Measurements from ENCODE around the gene PAFAH1B1.
"Not testable (repeated sequence)": the region's sequence is repeated elsewhere in the genome, so short reads cannot be mapped to it uniquely, and the experiment has no call there.

Gene PAFAH1B1

DNA sequence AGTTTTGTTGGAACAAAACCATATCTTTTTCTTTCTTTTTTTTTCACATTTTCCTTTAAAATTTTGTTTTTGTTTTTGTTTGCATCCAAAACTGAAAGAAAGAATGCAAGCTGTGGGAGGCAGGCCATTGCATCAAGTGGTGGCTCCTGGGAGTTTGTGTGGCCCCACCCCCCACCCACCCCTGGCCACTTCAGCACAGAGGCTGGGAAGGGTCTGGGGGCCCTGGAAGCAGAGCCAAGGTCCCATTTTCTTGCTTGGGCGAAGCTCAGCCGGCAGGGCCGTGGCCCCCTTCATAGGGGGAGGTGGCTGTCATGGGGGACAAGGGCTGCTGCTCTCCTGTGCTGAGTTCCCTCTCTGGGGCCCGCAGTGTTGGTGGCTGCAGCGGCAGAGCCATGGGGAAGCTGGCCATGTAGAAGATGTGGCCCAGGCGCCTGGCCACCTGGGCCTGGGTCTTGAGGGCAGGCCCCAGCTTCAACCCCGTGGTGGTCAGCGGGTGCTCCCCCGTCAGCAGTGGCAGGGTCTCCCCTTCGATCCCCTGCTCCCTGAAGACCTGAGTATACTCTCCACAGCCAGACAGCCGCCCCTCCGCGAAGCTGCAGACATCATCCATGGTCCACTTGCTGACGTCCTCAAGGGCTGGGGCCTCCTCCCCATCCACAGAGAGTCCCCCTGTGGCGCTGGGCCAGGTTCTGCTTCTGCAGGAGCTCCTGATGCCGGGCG is 19.8 kb downstream of the PAFAH1B1 start:
- Mint-ChIP-seq H3K36me3 (no peaks in the 10 kb centered on the region), H3K4me3 (no peak overlapping the region), H3K4me1 (peaks cover 76% of the 10 kb centered on the region), H3K9me3 (no peaks in the 10 kb centered on the region), H3K27me3 (no peaks in the 10 kb centered on the region), H3K27ac (no peak overlapping the region)

DNA sequence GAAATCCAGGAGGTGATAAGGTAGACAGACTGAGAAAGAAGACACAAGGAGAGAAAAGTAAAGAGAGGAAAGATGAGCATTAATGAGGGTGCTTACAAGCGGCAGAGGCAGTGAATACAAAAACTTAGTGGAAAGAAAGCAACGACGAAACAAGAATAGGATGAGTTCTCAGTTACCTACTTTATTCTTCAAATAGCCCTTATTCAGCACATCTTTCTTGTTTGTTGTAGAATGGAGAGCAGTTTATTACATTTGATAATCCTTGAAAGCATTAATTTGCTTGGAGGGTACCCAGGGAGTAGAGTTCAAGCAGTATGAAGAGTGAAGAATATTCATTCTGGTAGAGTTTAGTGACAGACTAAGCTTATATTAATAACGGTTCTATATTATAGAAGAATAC is 22.4 kb downstream of the PAFAH1B1 start:
- Mint-ChIP-seq H3K27ac (peak overlapping the region; percentile 30), H3K9me3 (no peaks in the 10 kb centered on the region), H3K27me3 (no peaks in the 10 kb centered on the region), H3K4me3 (no peak overlapping the region), H3K4me1 (peaks cover 62% of the 10 kb centered on the region), H3K36me3 (no peaks in the 10 kb centered on the region)

DNA sequence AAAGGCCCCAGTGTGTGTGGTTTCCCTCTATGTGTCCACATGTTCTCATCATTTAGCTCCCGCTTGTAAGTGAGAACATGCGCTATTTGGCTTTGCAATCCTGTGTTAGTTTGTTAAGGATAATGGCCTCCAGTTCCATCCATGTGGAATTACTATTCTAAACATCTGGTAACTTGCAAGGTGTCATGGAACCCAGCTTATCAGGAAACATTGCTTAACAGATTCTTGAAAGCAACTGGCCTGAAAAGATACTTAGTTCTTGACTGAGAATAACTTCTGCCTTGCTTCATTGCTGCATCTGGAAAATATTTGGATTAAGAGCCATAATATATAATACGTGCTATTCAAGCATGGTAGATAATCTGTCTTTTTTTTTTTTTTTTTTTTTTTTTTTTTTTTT is 27.8 kb downstream of the PAFAH1B1 start:
- H3K27me3 Mint-ChIP-seq = no peaks in the 10 kb centered on the region
- peaks cover 11% of the 10 kb centered on the region for H3K36me3 Mint-ChIP-seq
- H3K9me3 Mint-ChIP-seq = peaks cover 4% of the 10 kb centered on the region
- H3K4me1 Mint-ChIP-seq = peaks cover 63% of the 10 kb centered on the region
- H3K4me3 Mint-ChIP-seq = peak overlapping the region; percentile 17
- no peak overlapping the region for H3K27ac Mint-ChIP-seq

GRCh38 chr17:2621951-2622405 is 28.5 kb downstream of the PAFAH1B1 start:
- peaks cover 62% of the 10 kb centered on the region for H3K4me1 Mint-ChIP-seq
- H3K36me3 Mint-ChIP-seq = peaks cover 14% of the 10 kb centered on the region
- not testable (repeated sequence) for H3K9me3 Mint-ChIP-seq, H3K27me3 Mint-ChIP-seq, H3K27ac Mint-ChIP-seq
- H3K4me3 Mint-ChIP-seq = peak overlapping the region; percentile 34

DNA sequence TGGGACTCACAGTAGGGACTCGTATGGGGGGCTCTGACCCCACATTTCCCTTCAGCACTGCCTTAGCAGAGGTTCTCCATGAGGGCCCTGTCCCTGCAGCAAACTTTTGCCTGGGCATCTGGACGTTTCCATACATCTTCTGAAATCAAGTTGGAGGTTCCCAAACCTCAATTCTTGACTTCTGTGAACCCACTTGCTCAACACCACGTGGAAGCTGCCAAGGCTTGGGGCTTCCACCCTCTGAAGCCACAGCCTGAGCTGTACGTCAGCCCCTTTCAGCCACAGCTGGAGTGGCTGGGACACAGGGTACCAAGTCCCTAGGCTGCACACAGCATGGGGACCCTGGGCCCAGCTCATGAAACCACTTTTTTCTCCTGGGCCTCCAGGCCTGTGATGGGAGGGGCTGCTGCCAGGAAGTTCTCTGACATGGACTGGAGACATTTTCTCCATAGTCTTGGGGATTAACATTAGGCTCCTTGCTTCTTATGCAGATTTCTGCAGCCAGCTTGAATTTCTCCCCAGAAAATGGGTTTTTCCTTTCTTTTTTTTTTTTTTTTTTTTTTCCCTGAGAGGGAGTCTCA is 29.4 kb downstream of the PAFAH1B1 start:
- H3K4me1 Mint-ChIP-seq = peaks cover 62% of the 10 kb centered on the region
- H3K36me3 Mint-ChIP-seq = peaks cover 17% of the 10 kb centered on the region

DNA sequence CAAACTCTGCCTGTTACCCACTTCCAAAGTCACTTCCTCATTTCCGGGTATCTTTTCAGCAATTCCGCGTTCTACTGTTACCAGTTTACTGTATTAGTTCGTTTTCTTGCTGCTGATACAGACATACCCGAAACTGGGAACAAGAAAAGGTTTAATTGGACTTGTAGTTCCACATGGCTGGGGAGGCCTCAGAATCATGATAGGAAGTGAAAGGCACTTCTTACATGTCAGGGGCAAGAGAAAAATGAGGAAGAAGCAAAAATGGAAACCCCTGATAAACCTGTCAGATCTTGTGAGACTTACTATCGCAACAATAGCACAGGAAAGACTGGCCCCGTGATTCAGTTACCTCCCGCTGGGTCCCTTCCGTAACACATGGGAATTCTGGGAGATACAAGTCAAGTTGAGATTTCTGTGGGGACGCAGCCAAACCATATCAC is 30.9 kb downstream of the PAFAH1B1 start:
- H3K4me3 Mint-ChIP-seq = no peak overlapping the region
- H3K27ac Mint-ChIP-seq = peak overlapping the region; percentile 3
- H3K36me3 Mint-ChIP-seq = peaks cover 20% of the 10 kb centered on the region
- no peaks in the 10 kb centered on the region for H3K27me3 Mint-ChIP-seq
- H3K9me3 Mint-ChIP-seq = peaks cover 4% of the 10 kb centered on the region
- H3K4me1 Mint-ChIP-seq = peaks cover 72% of the 10 kb centered on the region

More for the DNA sequence above, 29.4 kb downstream of the PAFAH1B1 start:
- not testable (repeated sequence) for H3K27me3 Mint-ChIP-seq, H3K27ac Mint-ChIP-seq, H3K4me3 Mint-ChIP-seq, H3K9me3 Mint-ChIP-seq

DNA sequence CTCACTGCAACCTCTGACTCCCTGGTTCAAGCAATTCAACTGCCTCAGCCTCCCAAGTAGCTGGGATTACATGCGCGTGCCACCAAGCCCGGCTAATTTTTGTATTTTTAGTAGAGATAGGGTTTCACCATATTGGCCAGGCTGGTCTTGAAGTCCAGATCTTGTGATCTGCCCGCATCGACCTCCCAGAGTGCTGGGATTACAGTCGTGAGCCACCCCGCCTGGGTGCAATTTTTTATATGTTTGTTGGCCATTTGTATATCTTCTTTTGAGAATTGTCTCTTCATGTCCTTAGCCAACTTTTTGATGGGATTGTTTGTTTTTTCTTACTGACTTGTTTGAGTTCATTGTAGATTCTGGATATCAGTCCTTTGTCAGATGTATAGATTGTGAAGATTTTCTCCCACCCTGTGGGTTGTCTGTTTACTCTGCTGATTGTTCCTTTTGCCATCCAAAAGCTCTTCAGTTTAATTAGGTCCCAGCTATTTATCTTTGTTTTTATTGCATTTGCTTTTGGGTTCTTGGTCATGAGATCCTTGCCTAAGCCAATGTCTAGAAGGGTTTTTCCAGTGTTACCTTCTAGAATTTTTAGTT is 33.3 kb downstream of the PAFAH1B1 start:
- not testable (repeated sequence) for H3K27me3 Mint-ChIP-seq, H3K4me3 Mint-ChIP-seq, H3K9me3 Mint-ChIP-seq
- Mint-ChIP-seq H3K4me1 (peaks cover 82% of the 10 kb centered on the region), H3K27ac (peak overlapping the region; percentile 70), H3K36me3 (peaks cover 16% of the 10 kb centered on the region)

GRCh38 chr17:2628922-2629321 is 35.5 kb downstream of the PAFAH1B1 start:
- H3K4me3 Mint-ChIP-seq = peak overlapping the region; percentile 17

GRCh38 chr17:2631211-2631610 is 37.8 kb downstream of the PAFAH1B1 start:
- Mint-ChIP-seq H3K27me3 (no peaks in the 10 kb centered on the region), H3K4me3 (peak overlapping the region; percentile 19), H3K36me3 (peaks cover 9% of the 10 kb centered on the region), H3K4me1 (peaks cover 83% of the 10 kb centered on the region), H3K9me3 (no peaks in the 10 kb centered on the region), H3K27ac (peak overlapping the region; percentile 30)

More at GRCh38 chr17:2628922-2629321, 35.5 kb downstream of the PAFAH1B1 start:
- not testable (repeated sequence) for H3K27me3 Mint-ChIP-seq, H3K9me3 Mint-ChIP-seq
- peaks cover 93% of the 10 kb centered on the region for H3K4me1 Mint-ChIP-seq
- peaks cover 11% of the 10 kb centered on the region for H3K36me3 Mint-ChIP-seq
- peak overlapping the region; percentile 67 for H3K27ac Mint-ChIP-seq

DNA sequence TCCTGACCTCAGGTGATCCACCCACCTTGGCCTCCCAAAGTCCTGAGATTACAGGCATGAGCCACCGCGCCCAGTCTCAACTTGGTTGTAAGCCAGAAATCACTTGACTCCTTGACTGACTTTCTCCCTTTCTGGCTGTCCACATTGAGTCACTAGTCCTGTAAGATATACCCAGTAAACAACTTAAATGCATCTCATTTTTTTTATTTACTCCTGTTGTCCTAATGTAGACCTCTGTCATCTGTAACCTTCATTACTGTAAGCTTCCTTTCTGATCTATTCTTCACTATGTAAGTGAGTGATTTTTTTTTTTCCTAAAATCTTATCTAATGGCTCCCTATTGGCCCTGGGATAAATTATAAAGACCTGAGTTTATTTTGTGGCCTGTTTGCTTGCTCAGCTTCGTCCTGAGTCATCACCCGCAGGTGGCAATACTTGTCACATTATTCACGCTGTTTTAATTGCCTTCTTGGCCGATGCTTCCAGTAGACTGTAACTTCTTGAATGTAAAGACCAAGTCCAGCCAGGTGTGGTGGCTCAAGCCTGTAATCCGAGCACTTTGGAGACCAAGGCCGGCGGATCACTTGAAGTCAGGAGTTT is 41.0 kb downstream of the PAFAH1B1 start:
- no peaks in the 10 kb centered on the region for H3K36me3 Mint-ChIP-seq
- H3K9me3 Mint-ChIP-seq = no peaks in the 10 kb centered on the region
- peak overlapping the region; percentile 76 for H3K27ac Mint-ChIP-seq
- H3K4me3 Mint-ChIP-seq = peak overlapping the region; percentile 20
- peaks cover 68% of the 10 kb centered on the region for H3K4me1 Mint-ChIP-seq
- H3K27me3 Mint-ChIP-seq = no peaks in the 10 kb centered on the region

DNA sequence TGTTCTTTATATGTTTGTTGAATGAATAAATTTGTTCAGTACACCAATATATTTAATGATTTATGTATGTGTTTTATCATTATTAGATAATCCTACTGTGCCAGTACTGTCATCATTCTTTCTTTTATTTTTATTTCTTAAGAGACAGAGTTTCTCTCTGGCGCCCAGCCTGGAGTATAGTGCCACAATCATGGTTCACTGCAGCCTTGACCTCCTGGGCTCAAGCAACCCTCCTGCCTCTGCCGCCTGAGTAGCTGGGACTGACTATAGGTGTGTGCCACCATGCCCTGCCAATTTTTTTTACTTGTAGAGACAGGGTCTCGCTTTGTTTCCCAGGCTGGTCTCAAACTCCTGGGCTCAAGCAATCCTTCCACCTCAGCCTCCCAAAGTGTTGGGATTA is 41.8 kb downstream of the PAFAH1B1 start:
- Mint-ChIP-seq H3K27me3 (no peaks in the 10 kb centered on the region), H3K27ac (no peak overlapping the region), H3K4me1 (peaks cover 63% of the 10 kb centered on the region), H3K9me3 (no peaks in the 10 kb centered on the region), H3K36me3 (peaks cover 2% of the 10 kb centered on the region), H3K4me3 (no peak overlapping the region)

- Mint-ChIP-seq H3K27ac (no peak overlapping the region), H3K36me3 (peaks cover 2% of the 10 kb centered on the region), H3K4me3 (no peak overlapping the region), H3K4me1 (peaks cover 63% of the 10 kb centered on the region), H3K27me3 (no peaks in the 10 kb centered on the region), H3K9me3 (no peaks in the 10 kb centered on the region)
Observed at GRCh38 chr17:2635675-2636074, 42.2 kb downstream of the PAFAH1B1 start.

- Mint-ChIP-seq H3K4me1 (peaks cover 62% of the 10 kb centered on the region), H3K4me3 (no peak overlapping the region), H3K36me3 (peaks cover 6% of the 10 kb centered on the region), H3K27ac (peak overlapping the region; percentile 55), H3K9me3 (no peaks in the 10 kb centered on the region), H3K27me3 (no peaks in the 10 kb centered on the region)
Observed at GRCh38 chr17:2636169-2636930, 42.9 kb downstream of the PAFAH1B1 start.

DNA sequence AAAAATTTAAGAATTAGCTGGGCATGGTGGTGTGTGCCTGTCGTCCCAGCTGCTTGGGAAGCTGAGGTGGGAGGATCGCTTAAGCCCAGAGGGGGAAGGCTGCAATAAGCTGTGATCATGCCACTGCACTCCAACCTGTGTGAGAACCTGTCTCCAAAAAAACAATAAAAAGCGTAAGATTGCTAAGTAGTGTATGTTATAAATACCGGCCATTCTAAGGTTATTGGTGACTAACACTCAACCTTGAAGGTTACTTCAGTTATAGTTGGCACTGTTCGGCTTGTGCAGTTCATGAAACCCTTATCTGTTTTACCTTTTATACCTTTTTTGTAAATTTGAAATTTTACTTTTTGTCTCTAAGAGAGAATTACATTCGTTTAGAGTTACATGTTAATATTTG is 44.0 kb downstream of the PAFAH1B1 start:
- Mint-ChIP-seq H3K27me3 (no peaks in the 10 kb centered on the region), H3K36me3 (peaks cover 8% of the 10 kb centered on the region), H3K27ac (peak overlapping the region; percentile 55), H3K4me3 (no peak overlapping the region), H3K4me1 (peaks cover 60% of the 10 kb centered on the region), H3K9me3 (no peaks in the 10 kb centered on the region)

- H3K27ac Mint-ChIP-seq = no peak overlapping the region
- H3K4me3 Mint-ChIP-seq = no peak overlapping the region
- H3K27me3 Mint-ChIP-seq = no peaks in the 10 kb centered on the region
- peaks cover 28% of the 10 kb centered on the region for H3K4me1 Mint-ChIP-seq
- no peaks in the 10 kb centered on the region for H3K9me3 Mint-ChIP-seq
- peaks cover 15% of the 10 kb centered on the region for H3K36me3 Mint-ChIP-seq
Observed at GRCh38 chr17:2644971-2645370, 51.5 kb downstream of the PAFAH1B1 start.
